ENCODE data around the gene TMEM94.

DNA sequence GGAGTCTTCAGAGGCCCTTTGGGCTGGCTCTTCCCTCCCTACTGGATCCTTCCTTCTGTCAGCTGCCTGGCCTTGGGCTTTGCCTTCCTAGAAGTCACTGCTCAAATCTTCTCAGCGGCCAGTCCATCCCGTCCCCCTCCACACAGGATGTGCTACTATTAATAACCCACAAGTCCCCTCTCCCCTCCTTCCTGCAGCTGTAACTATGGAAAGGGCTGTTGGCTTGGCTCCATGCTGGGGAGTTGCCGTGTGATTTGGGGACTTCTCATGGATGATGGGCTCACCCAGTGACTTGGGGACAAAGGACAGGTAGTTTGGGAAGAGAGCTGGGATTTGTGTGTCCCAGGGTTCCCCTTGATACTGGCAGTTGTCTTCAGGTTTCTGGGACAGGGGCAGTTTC lies 19.4 kb downstream of the TMEM94 start:
- TF ChIP-seq, protein P1, sequence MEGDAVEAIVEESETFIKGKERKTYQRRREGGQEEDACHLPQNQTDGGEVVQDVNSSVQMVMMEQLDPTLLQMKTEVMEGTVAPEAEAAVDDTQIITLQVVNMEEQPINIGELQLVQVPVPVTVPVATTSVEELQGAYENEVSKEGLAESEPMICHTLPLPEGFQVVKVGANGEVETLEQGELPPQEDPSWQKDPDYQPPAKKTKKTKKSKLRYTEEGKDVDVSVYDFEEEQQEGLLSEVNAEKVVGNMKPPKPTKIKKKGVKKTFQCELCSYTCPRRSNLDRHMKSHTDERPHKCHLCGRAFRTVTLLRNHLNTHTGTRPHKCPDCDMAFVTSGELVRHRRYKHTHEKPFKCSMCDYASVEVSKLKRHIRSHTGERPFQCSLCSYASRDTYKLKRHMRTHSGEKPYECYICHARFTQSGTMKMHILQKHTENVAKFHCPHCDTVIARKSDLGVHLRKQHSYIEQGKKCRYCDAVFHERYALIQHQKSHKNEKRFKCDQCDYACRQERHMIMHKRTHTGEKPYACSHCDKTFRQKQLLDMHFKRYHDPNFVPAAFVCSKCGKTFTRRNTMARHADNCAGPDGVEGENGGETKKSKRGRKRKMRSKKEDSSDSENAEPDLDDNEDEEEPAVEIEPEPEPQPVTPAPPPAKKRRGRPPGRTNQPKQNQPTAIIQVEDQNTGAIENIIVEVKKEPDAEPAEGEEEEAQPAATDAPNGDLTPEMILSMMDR (IDR thresholded peaks at IDR 0.05): no peak
- TF ChIP-seq POLR2A (IDR thresholded peaks at IDR 0.05): no peak

All from testis (tissue), 2 donors.